ENCODE results near the gene ASB7.
A peak's percentile ranks its signal among the peaks of the same experiment; 100 is the strongest.
"Not testable (repeated sequence)": the region's sequence is repeated elsewhere in the genome, so short reads cannot be mapped to it uniquely, and the experiment has no call there.

The ASB7 gene

DNA sequence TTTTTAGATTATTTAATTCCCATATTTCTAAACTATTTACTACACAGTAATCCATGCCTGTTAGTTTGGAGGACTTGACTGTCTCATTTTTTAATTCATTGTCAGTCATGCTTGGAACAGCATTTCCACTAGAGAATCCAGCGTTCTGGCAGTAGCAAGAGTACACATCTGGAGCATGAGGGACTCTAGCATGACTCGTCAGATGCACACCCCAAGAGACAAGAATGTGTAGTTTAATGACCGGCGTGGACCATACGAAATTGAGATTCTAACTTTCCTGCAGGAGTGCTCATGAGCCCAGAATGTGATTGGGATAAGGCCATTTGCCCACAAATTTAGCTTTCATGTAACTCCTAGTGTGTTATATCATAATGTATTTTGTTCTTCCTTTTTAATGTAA, 48.9 kb downstream of the ASB7 start:
- DNase-seq (ENCODE audit: low spot score) = no peak

DNA sequence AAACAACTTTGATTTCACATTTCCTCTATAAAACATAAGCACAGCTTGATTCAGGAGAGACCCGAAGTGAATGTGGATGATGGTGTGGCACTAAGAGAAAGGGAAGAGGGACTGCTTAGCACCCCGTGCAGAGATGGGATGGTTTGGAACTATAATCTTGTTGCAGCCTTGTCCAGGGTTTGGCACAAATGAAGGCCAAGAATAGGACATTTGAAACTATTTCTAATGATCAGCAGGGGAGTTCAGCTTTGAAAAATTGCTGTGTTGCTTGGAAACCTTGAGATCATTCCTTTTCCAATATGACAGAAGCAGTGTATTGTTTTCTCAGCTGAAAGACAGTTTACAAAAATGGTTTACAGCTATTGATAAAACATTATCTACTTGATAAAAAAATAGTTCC, 49.7 kb downstream of the ASB7 start:
- no peak for DNase-seq (ENCODE audit: low spot score)

GRCh38 chr15:100653608-100654007, 51.2 kb downstream of the ASB7 start:
- no peak for DNase-seq (ENCODE audit: low spot score)

DNA sequence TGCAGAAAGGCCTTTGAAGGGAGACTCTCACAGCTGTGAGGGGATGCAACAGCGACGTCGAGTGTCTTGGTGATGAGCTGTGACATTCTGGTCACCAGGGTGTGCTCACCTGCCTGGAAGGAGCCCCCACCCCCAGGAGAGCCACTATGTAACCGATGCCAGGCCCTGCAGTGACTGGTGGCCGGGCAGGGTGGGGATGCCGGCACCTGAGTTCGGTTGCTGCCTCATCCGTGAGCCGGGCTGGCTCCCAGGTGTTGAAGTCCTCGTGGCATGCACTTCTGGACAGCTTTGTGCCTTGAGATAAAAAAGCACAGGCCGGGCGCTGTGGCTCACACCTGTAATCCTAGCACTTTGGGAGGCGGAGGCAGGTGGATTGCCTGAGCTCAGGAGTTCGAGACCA, 56.5 kb downstream of the ASB7 start:
- no peak for DNase-seq (ENCODE audit: low spot score)

DNA sequence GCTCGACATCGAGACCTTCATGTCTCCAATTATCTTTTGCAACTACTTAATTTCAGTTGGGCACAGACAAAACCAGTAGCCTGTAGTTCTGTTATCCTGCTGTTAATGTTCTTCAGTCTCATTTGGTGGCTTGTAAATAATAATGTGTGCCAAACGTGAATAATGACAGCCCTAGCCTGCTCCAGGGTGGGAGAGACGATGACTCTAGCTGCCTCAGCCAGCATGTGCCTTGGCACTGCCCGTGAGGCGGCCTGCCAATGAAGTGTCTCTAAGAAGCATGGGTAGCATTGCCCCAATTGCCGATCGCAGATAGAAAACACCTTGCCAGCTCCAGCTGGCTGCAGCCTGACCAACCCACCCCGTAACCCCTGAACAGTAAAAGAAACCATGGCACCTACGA, 58.8 kb downstream of the ASB7 start:
- no peak for DNase-seq (ENCODE audit: low spot score)

DNA sequence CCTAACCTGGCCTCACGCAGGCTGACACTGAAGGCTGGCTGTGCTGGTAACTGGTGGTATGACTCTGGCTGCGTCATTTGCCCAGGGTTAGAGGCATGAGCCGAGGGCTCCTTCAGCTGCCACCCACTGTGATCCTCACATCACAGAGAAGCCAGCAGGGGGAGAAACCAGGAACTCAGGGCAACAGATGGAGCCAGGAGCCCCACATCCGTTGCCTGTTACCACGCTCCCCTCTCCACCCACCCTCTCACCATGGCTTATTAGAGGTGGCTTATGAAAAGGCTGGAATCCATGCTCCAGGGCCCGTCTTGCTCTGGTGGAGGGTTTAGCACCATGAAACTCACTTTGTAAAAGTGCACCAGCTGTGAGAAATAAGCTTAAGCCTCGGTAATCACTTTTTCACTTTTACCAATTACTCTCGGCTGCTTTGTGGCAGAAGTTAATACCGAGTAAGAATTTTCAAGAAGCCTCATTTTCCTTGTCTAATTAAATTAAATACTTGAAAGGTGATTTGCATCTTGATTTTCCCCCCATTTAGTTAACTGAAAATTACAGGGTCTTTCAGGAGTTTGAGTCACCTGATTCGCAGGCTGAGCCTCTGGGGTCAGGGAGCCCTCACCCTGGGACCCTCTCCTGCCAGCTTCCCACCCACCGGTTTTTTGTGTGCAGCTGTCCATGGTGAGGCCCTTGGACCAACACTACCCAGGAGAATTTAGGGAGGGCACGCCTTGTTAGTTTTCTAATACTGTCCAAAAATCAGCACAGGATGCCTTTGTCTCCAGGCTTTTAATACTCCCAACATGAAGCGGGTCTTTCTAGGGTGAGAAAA, 60.9 kb downstream of the ASB7 start:
- DNase-seq (ENCODE audit: low spot score) = peak; percentile 22

- DNase-seq (ENCODE audit: low spot score) = no peak
Observed at GRCh38 chr15:100663915-100664281, 61.5 kb downstream of the ASB7 start.

- no peak for DNase-seq (ENCODE audit: low spot score)
Observed at GRCh38 chr15:100665570-100665969, 63.2 kb downstream of the ASB7 start.

DNA sequence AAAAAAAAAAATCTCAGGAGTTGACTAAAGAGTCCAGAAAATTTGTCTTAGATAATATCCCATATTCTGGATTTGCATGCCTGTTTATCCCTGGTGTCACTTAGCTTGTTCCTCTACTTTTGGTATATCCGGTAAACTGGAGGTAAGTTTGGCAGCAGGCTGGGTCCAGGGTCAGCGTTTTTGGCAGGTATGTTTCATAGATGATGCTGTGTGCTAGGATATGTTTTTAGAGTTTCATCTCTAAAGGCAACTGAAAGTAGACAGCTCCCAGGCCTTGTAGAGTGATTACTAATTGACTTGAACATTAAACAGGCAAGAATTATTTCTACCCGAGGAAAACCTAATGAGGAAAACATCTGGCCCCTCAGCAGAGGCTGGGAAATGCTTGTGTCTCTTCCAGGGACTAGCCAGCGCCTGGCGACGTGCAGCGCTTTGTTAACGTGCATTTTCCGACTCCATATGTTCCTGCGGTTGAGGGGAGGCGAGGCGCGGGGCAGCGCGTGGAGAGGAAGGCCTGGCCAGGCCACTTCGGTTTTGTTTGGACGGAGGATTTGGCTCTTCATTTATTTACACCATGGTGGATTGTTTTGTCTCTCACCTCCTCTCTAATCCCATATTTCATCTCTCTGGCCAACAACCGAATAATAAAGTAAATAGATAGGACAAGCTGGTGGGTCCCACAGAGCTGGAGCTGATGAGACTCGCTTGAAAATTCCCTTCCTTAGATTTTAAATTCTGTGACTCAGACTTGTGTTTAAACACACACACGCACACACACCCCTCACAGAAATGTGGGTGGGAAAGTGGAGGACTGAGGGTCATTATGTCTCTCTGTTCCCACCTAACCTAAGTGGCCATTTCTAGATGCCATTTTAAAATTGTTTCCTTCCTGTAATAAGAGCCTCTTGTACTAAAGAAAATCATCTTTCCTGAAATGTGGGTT, 65.3 kb downstream of the ASB7 start:
- DNase-seq (ENCODE audit: low spot score) = no peak

GRCh38 chr15:100668348-100668745, 66.0 kb downstream of the ASB7 start:
- DNase-seq (ENCODE audit: low spot score) = no peak

DNA sequence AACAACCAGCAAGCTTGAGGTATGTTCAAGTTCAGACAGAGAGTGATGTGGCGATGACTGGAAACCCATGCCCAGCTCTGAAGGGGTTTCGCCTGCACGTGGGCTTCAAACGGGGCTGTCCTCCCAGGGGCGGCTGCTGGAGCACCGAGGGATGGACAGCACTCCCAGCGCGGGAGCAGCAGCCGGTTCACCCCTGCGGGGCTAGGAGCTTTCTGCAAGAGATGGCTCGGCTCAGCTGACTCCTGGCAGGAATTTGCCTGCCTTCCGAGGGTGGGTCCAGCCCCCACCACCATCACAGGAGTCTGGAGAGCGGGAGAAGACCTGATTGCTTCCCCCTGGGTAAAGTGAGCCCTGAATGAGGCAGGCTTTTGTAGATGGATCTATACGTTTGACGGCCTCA, 66.9 kb downstream of the ASB7 start:
- DNase-seq (ENCODE audit: low spot score) = no peak

DNA sequence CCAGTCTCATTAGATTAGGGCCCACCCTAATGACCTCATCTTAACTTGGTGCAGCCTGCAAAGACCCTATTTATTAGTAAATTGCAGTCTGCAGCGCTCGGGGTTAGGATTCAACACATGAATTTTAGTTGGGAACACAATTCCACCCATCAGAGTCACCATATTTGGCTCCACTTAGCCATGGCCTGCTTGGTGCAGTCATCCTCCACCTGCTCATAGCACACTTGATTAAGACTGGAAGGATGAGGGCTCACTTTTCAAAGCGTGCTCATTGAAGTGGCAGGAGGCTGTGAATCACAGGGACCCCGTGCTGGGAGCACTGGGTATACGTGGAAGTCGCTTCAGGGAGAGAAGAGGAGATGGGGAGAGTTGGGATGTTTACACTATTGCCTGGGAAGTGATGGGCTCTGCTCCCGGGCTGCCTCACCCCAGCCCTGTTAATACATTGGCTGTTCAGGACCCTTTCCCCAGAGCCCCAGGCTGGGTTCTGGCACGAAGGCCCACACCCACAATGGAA, 68.2 kb downstream of the ASB7 start:
- DNase-seq (ENCODE audit: low spot score) = no peak

DNA sequence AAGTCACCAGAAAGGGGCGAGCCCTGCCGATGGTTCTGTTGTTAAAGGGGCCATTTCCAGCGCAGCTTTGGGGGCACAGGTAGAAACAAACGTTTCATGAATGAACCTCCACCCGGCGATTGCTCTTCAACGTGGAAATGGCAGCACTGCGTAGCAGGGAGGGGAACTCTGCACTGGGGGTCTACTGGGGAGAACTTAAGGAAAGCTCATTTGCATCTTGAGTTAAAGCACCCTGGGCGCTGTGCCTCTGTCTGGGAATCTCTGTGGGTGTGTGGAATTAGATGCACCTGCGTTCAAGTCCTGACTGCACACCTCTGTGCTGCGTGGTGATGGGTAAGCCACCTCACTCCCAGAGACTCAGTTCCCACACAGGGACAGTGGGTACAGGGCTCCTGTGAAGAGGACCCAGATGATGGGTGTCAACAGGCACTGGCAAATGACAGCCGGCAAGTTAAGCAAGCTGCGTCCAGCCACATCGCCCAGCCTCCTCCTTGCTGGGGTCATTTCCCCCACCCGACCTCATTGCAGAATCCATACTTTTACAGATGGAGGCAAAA, 68.8 kb downstream of the ASB7 start:
- DNase-seq (ENCODE audit: low spot score) = no peak

GRCh38 chr15:100671858-100672543, 69.6 kb downstream of the ASB7 start:
- peak; percentile 40 for DNase-seq (ENCODE audit: low spot score)

- no peak for DNase-seq (ENCODE audit: low spot score)
Observed at GRCh38 chr15:100672959-100673358, 70.6 kb downstream of the ASB7 start.

GRCh38 chr15:100679151-100679550, 76.8 kb downstream of the ASB7 start:
- not testable (repeated sequence) for DNase-seq (ENCODE audit: low spot score)

- no peak for DNase-seq (ENCODE audit: low spot score)
Observed at GRCh38 chr15:100680726-100681125, 78.3 kb downstream of the ASB7 start.

GRCh38 chr15:100681335-100681746, 79.0 kb downstream of the ASB7 start:
- no peak for DNase-seq (ENCODE audit: low spot score)

DNA sequence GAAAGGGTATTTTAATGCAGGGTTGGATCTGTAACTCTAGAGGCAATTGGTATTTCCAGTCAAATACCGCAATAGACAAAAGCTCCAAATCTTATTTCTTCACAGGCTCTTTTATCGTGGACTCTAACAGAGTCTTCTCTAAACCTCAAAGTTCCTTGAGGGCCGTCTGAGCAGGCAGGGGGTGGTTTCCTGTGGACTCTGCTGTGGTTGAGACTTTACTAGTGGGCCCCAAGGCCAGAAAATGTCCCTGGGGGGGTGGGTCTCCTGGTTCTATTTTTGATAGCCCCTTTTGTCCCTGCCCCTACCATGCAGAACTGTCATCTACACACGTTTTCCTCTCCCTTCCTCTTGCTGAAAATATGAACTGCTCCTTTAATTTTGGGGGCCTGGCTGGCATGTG, 80.1 kb downstream of the ASB7 start:
- no peak for DNase-seq (ENCODE audit: low spot score)

DNA sequence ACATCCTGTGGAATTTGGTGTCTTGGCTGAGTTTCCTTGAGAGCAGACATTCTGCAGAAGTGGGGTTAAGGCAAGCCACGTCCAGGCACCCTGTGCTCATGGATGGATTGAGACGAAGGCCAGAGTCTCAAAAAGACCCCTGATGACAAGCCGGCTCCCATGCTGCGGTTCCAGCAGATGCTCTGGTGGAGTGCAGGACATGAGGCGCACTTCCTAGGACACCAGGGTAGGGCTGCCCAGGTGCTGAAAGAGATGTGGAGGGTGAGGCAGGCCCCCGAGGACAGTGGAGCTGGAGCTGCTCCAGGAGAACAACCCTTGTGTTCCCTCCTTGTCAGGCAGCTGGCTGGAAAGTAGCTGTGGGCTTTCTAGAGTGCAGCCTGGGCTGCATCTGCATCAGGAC, 81.0 kb downstream of the ASB7 start:
- no peak for DNase-seq (ENCODE audit: low spot score)

DNA sequence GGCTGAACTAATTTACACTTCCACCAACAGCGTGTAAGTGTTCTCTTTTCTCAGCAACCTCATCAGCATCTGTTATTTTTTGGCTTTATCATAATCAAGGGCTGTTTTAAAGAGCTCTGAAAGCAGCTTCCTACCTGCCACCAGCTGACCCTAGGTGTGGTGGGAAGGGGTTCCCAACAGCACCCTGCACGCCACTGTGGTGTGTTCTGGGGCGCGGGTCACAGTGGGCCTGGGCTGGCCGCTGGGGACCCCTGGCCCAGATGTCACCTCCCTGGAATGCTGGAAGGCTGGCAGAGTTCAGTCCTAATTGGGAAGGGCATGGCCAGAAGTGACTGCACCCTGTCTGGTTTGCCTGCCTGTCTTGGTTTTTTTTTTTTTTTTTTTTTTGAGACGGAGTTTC, 82.2 kb downstream of the ASB7 start:
- DNase-seq (ENCODE audit: low spot score) = no peak

All from kidney tubule cell (primary cell).